ENCODE measurements around the gene OR2L8. TPM values are rescaled to one million over a fixed set of nuclear protein-coding genes. Genes with fewer than 3 reads are reported as not detected.
"Not testable (repeated sequence)": the region's sequence is repeated elsewhere in the genome, so short reads cannot be mapped to it uniquely, and the experiment has no call there.

OR2L8 gene, protein sequence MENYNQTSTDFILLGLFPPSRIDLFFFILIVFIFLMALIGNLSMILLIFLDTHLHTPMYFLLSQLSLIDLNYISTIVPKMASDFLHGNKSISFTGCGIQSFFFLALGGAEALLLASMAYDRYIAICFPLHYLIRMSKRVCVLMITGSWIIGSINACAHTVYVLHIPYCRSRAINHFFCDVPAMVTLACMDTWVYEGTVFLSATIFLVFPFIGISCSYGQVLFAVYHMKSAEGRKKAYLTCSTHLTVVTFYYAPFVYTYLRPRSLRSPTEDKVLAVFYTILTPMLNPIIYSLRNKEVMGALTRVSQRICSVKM
- 0.82 TPM for total RNA-seq

DNA sequence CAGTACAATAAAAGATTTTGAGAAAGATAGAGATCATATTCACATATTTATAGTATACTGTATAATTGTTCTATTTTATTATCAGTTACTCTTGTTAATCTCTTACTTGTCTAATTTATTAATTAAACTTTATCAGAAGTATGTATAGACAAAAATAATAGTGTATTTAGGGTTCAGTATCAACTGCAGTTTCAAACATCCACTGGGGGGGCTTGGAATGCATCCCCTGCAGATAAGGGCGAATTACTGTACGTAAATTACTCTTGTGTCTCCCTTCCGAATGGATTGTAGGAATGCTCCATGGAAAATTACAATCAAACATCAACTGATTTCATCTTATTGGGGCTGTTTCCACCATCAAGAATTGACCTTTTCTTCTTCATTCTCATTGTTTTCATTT, at the start of gene OR2L8:
Gene OR2L8, plus strand, starts transcription at position 301 of the 400 bp plus-strand sequence. Its CDS starts 0 bp downstream, at position 301.
- DNase-seq (ENCODE audit: low spot score in 2 of 2) (no peak), FAIRE-seq (no peak)

GRCh38 chr1:247904122-247904521, 44.5 kb upstream of the OR2L8 start:
- FAIRE-seq (no peak), DNase-seq (ENCODE audit: low spot score in 2 of 2) (no peak)

GRCh38 chr1:247905181-247905580, 43.5 kb upstream of the OR2L8 start:
- FAIRE-seq (no peak), DNase-seq (ENCODE audit: low spot score in 2 of 2) (no peak)

DNA sequence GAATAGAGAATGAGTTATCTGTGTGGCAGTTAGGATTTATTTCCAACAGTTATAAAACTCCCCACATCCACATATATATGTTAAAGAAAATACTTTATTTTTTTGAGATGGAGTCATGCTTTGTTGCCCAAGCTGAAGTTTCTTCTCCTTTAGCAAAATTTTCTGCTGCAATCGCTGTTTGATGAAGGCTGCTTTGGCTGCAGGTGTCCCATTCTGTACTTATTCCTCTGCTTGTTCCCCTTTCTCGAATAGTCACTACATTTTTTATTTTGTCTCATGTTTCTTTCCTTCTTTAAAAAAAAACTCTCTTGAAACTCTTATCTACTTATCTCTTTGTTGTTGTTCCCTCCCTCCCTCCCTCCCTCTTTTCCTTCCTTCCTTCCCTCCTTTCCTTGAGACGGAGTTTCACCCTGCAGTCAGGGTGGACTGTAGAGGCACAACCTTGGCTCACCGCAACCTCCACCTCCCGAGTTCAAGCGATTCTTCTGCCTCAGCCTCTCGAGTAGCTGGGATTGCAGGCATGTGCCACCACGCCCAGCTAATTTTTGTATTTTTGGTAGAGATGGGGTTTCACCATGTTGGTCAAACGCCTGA, 42.7 kb upstream of the OR2L8 start:
- FAIRE-seq (no peak), DNase-seq (ENCODE audit: low spot score in 2 of 2) (no peak)

DNA sequence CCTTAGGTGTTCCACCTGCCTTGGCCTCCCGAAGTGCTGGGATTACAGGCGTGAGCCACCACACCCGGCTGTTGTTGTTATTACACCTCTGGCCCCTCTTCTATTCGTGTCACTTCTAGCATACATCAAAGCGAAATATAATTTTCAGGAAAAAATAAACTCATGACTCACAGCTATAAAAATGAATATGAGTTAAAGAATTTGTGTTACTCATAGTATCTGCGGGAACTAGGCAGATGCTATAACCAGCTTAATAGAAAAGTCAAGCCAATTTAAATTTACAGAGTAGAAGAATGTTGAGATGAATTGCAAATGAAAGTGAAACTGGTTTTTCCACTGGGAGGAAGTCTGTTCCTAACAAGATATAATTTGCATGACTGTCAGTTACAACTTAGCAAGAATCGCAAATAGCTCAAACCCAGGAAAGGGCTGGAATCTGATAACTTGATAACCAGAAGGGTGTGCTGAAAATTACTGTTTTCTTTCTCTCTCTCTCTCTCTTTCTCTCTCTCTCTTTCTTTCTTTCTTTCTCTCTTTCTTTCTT, 42.1 kb upstream of the OR2L8 start:
- FAIRE-seq, result no peak
- DNase-seq (ENCODE audit: low spot score in 2 of 2), result no peak

DNA sequence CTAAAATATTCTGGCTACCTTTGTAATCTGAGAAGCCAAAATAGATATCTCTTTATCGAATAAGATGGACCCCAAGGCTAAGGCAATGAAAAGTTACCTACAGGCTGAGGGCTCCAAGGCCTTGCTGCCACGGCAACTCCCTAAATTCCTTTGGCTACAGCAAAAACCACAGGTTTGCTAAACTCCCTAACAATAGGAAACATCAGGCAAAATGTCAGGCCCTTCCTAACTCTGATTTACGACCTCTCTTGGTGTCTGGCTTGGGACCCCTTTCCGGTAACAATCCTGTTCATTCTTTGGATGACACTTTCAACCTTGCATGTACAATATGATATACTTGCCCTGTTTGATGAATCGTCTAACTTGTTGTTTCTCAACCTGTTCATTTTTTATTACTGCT, 39.9 kb upstream of the OR2L8 start:
- no peak for DNase-seq (ENCODE audit: low spot score in 2 of 2)
- FAIRE-seq, result no peak

DNA sequence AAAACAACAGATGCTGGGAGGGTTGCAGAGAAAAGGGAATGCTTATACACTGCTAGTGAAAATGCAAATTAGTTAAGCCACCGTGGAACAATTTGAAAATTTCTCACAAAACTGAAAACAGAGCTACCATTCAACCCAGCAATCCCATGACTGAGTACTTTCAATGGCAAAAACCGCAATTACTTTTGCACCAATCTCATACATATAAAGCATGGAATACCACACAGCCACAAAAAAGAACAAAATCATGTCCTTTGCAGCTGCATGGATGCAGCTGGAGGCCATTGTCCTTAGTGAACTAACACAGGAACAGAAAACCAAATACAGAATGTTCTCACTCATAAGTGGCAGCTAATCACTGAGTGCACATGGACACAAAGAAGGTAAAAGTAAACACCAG, 34.9 kb upstream of the OR2L8 start:
- FAIRE-seq (no peak), DNase-seq (ENCODE audit: low spot score in 2 of 2) (no peak)

DNA sequence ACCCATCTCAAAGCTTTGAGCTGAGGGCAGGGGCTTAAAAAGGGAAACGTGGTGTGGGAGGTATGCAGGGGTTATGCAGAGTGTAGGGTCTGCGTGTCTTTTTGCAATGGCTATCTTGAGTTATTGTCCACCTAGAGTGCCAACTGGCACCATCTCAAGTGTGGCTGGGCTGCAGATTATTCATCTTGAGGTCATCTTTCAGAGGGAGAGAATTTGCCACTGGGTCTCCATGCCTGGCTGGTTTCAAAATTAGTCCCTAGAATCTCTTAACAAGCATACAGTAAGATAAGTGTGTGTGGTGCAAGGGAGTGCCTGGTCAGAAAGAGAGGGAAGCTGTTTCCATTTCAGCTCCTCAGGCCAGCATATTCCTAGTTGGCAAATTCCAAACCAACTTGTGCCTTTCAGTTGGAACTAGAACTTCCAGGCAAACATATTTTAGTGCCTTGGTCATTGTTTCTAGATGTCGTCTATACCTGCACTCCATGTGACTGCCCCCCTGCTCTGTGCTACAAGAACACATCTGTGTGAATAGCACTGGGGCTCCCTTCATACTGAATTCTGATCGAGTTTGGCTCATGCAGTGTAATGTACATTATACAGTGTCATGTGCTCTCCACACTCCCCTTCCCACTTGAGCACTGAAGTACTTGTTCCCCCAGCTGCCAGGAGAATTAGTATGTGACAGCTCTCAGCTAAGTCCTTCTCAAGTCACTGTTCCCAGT, 33.6 kb upstream of the OR2L8 start:
- no peak for DNase-seq (ENCODE audit: low spot score in 2 of 2)
- FAIRE-seq, result no peak

DNA sequence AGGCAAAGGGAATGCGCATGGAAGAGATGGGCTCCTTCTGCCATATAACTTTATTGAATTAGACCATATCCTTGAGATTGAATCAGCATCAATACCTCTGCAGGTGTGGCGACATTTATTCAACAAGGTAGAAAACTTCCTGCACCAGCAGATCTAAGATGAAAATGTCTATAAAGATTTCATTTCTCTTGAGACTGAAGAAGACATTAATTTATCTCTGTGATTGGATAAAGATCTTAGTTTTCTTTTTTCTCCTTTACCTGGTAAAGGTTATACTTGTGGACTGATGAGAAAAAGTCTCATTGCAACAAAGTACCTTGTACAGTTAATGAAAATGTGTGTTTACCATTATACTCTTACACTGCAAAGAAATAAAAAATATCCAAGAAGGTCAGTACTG, 28.7 kb upstream of the OR2L8 start, which contains the start of gene OR2T8:
Gene OR2T8, plus strand, starts transcription at position 301 of the 400 bp plus-strand sequence. CDS start 766 bp downstream, outside the sequence.
- FAIRE-seq (no peak), DNase-seq (ENCODE audit: low spot score in 2 of 2) (no peak)

DNA sequence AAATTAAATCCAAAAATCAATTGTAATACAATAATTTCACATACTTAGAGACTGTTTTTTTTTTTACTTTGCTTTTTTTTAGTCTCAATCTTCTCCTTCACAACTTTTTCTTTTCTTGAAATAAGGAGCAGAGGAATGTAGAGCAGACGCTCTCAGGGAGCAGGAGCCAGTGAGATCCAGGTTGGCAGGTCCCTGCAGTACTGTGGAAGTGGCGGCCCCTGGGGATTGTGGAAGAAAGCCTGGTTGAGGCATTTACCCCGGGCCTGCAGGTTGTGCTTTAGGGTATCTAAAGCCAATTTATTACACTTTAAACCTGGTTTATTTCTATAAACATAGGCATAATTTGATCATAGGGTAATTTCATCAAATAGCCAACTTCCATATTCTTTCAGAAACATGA, 24.7 kb upstream of the OR2L8 start:
- DNase-seq (ENCODE audit: low spot score in 2 of 2) (no peak), FAIRE-seq (no peak)

DNA sequence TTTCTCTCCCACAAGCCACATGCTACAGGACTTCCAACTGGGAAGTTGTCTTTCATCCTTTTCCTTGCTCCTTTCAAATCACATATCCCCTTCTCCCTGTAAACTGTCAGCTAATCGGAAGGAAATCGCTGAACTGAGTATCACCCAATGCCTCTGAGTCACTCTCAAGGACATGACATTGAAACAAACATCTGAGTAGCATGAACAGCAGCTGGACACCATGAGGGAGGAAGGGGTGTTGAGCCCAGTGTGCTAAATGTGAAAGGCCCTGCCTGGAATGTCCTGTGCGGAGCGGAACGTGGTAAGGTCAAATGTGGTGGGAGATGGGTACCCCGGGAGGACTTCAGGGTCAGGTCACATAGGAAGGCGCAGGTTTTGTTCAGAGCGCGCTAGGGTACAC, 23.8 kb upstream of the OR2L8 start, which contains the start of gene OR2AJ1:
Gene OR2AJ1, plus strand, starts transcription at position 22 of the 400 bp plus-strand sequence. CDS start 8,880 bp downstream, outside the sequence.
- DNase-seq (ENCODE audit: low spot score in 2 of 2) (no peak), FAIRE-seq (no peak)

DNA sequence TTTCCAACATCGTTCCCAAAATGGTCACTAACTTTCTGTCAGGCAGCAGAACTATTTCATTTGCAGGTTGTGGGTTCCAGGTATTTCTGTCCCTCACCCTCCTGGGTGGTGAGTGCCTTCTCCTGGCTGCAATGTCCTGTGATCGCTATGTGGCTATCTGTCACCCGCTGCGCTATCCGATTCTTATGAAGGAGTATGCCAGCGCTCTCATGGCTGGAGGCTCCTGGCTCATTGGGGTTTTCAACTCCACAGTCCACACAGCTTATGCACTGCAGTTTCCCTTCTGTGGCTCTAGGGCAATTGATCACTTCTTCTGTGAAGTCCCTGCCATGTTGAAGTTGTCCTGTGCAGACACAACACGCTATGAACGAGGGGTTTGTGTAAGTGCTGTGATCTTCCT, 14.7 kb upstream of the OR2L8 start:
- no peak for FAIRE-seq

GRCh38 chr1:247935781-247936180, 12.9 kb upstream of the OR2L8 start:
- FAIRE-seq, result no peak
- DNase-seq (ENCODE audit: low spot score in 2 of 2), result no peak

More for the DNA sequence above, 14.7 kb upstream of the OR2L8 start:
- no peak for DNase-seq (ENCODE audit: low spot score in 2 of 2)

- no peak for FAIRE-seq
- no peak for DNase-seq (ENCODE audit: low spot score in 2 of 2)
Measured at GRCh38 chr1:247936415-247936814, 12.2 kb upstream of the OR2L8 start.

GRCh38 chr1:247936965-247937734, 11.5 kb upstream of the OR2L8 start:
- not testable (repeated sequence) for FAIRE-seq
- peak in 1 of 2 donors; percentile 27 for DNase-seq (ENCODE audit: low spot score in 2 of 2)

DNA sequence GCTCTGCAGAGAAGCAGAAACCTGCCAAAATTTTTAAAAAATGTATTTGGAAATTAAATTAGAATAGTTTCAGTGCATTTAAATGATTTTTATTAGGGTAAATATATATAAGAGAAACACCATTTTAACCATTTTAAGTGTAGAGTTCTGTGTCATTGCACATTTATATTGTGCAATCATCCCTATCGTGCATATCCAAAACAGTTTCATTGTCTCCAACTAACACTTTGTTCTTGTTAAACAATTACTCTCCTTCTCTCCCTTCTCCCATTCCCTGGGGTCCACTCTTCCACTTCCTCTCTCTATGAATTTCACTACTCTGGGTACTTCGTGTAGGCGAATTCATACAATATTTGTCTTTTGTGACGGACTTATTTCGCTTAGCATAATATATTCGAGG, 6.0 kb upstream of the OR2L8 start:
- DNase-seq (ENCODE audit: low spot score in 2 of 2) (no peak), FAIRE-seq (no peak)

DNA sequence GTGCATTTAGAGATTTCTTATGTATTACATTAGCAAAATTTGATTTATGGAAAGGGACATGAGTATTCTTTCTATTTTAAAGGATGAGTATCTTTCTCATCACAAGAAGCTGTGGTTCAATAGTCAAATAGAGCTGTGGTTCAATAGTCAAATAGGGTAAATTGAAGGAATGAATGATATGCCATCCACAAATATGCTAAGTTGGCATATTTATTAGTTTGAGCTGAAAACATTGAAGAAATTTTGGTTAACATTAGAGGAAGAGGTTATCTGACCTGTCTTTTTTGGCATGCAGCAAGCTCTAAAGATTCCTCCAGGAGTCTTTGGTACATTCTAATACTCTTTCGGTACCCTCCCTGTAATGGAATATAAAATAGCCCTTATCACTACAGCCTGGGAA, 4.8 kb downstream of the OR2L8 start:
- no peak for FAIRE-seq
- DNase-seq (ENCODE audit: low spot score in 2 of 2), result no peak

DNA sequence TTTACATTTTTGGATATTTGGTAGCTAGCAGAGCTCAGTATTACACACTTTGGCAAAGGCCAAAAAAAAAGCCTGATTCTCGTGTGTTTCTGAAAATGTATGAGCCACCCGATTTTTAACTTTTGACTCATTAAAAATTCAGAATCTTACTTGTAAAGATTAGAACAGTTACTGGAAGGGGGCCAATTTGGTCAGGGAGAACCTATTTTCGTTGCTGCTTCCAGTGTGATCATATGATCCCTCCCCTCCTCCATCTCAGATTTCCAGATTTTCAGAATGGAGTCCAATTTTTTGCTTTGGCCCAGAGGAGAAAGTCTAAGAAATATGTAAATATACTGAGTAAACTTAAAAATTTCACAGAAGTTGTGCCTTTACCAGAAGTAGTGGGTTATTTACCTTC, 13.1 kb downstream of the OR2L8 start:
- FAIRE-seq (no peak), DNase-seq (ENCODE audit: low spot score in 2 of 2) (no peak)

DNA sequence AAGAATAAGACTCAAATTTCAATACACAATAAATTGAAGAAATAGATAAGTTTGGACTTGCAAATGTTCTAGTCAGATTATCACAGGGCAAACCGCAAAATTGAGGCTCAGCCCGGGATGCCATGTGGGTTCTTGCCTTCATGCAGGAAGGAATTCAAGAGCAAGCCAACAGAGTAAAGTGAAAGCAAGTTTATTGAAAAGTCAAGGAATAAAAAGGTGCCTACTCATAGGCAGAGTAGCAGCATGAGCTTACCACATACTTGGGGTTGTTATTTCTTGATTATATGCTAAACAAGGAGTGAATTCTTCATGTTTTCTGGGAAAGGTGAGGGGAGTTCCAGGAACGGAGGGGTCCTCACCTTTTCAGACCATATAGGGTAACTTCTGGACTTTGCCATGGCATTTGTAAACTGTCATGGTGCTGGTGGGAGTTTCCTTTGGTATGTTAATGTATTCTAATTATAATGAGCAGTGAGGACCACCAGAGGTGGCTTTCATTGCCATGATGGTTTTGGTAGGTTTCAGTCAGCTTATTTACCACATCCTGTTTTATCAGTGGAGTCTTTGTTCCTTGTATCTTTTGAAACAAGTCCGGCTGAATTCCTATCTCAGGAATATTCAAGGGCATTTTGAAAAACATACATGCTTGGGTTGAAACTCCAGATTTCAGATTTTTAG, 14.4 kb downstream of the OR2L8 start:
- FAIRE-seq, result no peak
- DNase-seq (ENCODE audit: low spot score in 2 of 2), result no peak

DNA sequence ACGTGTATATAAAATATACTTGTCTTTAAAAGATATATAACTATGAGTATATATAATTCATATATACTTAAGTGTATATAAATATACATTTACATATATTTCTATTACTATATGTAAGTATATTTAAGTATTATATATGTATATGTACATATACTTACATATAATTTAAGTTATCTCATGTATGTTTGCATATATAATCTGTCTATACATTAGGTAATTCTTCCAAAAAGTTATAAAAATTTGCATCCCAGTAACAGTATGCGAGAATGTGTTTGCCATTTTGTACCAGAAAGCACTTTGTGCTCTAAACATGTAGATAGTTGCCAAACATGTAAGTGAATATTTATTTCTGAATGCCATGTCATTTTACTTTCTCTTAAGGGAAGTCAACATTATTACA, 16.3 kb downstream of the OR2L8 start, which contains the start of gene OR2AK2:
Gene OR2AK2, plus strand, starts transcription at position 301 of the 400 bp plus-strand sequence. CDS start 144 bp downstream, outside the sequence.
- FAIRE-seq (peak; percentile 97), DNase-seq (ENCODE audit: low spot score in 2 of 2) (no peak)
